PC-9 (cell line): ENCODE measurements around the gene CHEK2. TPM values are rescaled to one million over a fixed set of nuclear protein-coding genes. Genes with fewer than 3 reads are reported as not detected.

Experiments used
- BruUV-seq: library from RNA; stranded (reverse); fragments of 400-500 nt; replicated peaks from 2 replicates; lab custom pipeline; 2021; lab: Mats Ljungman, UMichigan
- CTCF ChIA-PET: fragments of 300-600 bp; sonication (Branson Sonifier 250); formaldehyde crosslinking; loops from one replicate; lab custom pipeline; 2022; ENCODE audit warnings: antibody characterized with exemption; lab: Charles Lee
- POLR2A ChIA-PET: fragments of 300-600 bp; sonication (Branson Sonifier 250); formaldehyde crosslinking; loops from one replicate; lab custom pipeline; 2022; ENCODE audit warnings: antibody characterized with exemption; ENCODE audit not compliant: unreplicated experiment; lab: Charles Lee
- DNase-seq, 2 experiments: peaks; one replicate each; pipeline versions ENCODE4 v3.0.0 to v3.0.0-alpha.2; 2015 to 2022; ENCODE audit warnings: mixed read lengths in 1 of 2
- H2AFZ ChIP-seq: fragments of 200-600 bp; sonication (generic); 2 replicates; pipeline ENCODE4 v1.8.1; 2017; ENCODE audit warnings: antibody characterized with exemption
- H3F3A ChIP-seq: fragments of 200-600 bp; sonication (generic); 2 replicates; pipeline ENCODE4 v1.8.1; 2017; ENCODE audit warnings: antibody characterized with exemption, mild to moderate bottlenecking, low read depth; ENCODE audit not compliant: insufficient read depth
- H3K27ac ChIP-seq: fragments of 200-600 bp; sonication (generic); 2 replicates; pipeline ENCODE4 v1.6.1; 2016; ENCODE audit warnings: mixed run types
- H3K27me3 ChIP-seq: fragments of 200-600 bp; sonication (generic); 2 replicates; pipeline ENCODE4 v1.6.1; 2016; ENCODE audit warnings: low read depth, mixed run types; ENCODE audit not compliant: insufficient read depth
- H3K36me3 ChIP-seq: fragments of 200-600 bp; sonication (generic); 2 replicates; pipeline ENCODE4 v1.6.1; 2016; ENCODE audit warnings: low read depth, mixed run types
- H3K4me1 ChIP-seq: fragments of 200-600 bp; sonication (generic); replicated peaks from 2 replicates; pipeline ENCODE4 v1.6.1; 2016; ENCODE audit warnings: mixed run types; ENCODE audit not compliant: insufficient read depth
- H3K4me2 ChIP-seq: fragments of 200-600 bp; sonication (generic); 2 replicates; pipeline ENCODE4 v1.6.1; 2017; ENCODE audit warnings: mixed run types
- H3K4me3 ChIP-seq: fragments of 200-600 bp; sonication (generic); 2 replicates; pipeline ENCODE4 v1.6.1; 2016; ENCODE audit warnings: mixed run types
- H3K79me2 ChIP-seq: fragments of 200-600 bp; sonication (generic); 2 replicates; pipeline ENCODE4 v1.6.1; 2017; ENCODE audit warnings: low read depth, mixed run types
- H3K9me2 ChIP-seq: fragments of 200-600 bp; sonication (generic); 2 replicates; pipeline ENCODE4 v1.8.1; 2017; ENCODE audit warnings: mild to moderate bottlenecking; ENCODE audit not compliant: insufficient read depth
- H3K9me3 ChIP-seq: fragments of 200-600 bp; sonication (generic); 2 replicates; pipeline ENCODE4 v1.8.1; 2016; ENCODE audit warnings: low read depth; ENCODE audit not compliant: insufficient read depth
- H4K20me1 ChIP-seq: fragments of 200-600 bp; sonication (generic); 2 replicates; pipeline ENCODE4 v1.8.1; 2017; ENCODE audit not compliant: insufficient read depth
- EZH2 ChIP-seq: fragments of 200-600 bp; sonication (generic); IDR thresholded peaks from 2 replicates; pipeline ENCODE4 v1.8.0; 2017; ENCODE audit warnings: antibody characterized with exemption, low read depth
- intact Hi-C: fragments of 100-400 bp; cut with micrococcal nuclease; formaldehyde crosslinking; loops from one replicate; pipeline ENCODE4 v1.10.0; 2022; ENCODE audit not compliant: unreplicated experiment
- total RNA-seq: library from RNA; stranded (reverse); gene quantifications from 2 replicates; pipeline ENCODE4 v1.2.3, GENCODE V29; 2021
- TF ChIP-seq, protein P1 (sequence below): fragments of 200-600 bp; sonication (generic); conservative IDR thresholded peaks from 2 replicates; pipeline ENCODE4 v1.6.1; 2017; ENCODE audit warnings: mixed run types, antibody characterized with exemption, mild to moderate bottlenecking, moderate library complexity

The CHEK2 gene
- total RNA-seq, 1 experiment from 2014 or later: 32.8 TPM

DNA sequence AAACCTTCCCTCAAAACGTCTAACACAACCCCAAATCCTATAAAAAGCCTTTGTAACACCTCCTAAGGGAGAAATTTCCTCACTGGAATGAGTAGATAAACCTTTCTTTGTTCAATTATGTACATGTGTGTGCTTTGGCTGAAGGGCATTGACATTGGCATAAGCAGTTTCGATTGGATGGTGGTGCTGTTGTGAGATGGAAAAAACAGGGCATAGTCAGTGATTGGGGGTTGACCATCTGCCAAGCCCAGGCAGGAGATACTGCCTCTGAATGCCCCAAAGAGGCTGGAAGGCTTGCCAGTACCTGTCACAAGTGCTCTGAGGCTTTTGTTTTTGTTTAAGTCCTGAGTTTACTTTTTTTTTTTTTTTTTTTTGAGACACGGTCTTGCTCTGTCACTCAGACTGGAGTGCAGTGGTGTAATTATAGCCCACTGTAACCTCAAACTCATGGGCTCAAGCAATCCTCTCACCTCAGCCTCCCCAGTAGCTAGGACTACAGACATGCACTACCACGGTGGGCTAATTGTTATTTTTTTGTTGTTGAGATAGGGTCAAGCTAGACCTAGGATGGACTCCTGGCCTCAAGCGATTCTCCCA is 29.7 kb upstream of the CHEK2 start:
- Histone ChIP-seq H3K4me2 (no peak overlapping the region), H3F3A (no peaks in the 10 kb centered on the region), H4K20me1 (no peaks in the 10 kb centered on the region), H3K9me3 (no peaks in the 10 kb centered on the region), H3K4me1 (0 out of 2 replicates have a peak, but pooled peaks cover 8% of the 10 kb centered on the region), H3K79me2 (peaks cover 31% of the 10 kb centered on the region), H3K27ac (no peak overlapping the region), H3K36me3 (peaks cover 10% of the 10 kb centered on the region; the same call in 1 of the 2 replicates), H3K4me3 (no peak overlapping the region), H2AFZ (no peak overlapping the region), H3K27me3 (no peaks in the 10 kb centered on the region), H3K9me2 (no peaks in the 10 kb centered on the region)
- ChIA-PET CTCF (no interaction called here), POLR2A (interaction anchor here (0.6 kb wide), 1 partner anchor 41 kb away, joined by 10 read pairs; no protein-coding TSS in a partner anchor)
- DNase-seq: no peak
- TF ChIP-seq EZH2: no peak
- TF ChIP-seq, protein P1, sequence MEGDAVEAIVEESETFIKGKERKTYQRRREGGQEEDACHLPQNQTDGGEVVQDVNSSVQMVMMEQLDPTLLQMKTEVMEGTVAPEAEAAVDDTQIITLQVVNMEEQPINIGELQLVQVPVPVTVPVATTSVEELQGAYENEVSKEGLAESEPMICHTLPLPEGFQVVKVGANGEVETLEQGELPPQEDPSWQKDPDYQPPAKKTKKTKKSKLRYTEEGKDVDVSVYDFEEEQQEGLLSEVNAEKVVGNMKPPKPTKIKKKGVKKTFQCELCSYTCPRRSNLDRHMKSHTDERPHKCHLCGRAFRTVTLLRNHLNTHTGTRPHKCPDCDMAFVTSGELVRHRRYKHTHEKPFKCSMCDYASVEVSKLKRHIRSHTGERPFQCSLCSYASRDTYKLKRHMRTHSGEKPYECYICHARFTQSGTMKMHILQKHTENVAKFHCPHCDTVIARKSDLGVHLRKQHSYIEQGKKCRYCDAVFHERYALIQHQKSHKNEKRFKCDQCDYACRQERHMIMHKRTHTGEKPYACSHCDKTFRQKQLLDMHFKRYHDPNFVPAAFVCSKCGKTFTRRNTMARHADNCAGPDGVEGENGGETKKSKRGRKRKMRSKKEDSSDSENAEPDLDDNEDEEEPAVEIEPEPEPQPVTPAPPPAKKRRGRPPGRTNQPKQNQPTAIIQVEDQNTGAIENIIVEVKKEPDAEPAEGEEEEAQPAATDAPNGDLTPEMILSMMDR: no peak
- intact Hi-C loops: no loop called here
- BruUV-seq: no TSS peak

DNA sequence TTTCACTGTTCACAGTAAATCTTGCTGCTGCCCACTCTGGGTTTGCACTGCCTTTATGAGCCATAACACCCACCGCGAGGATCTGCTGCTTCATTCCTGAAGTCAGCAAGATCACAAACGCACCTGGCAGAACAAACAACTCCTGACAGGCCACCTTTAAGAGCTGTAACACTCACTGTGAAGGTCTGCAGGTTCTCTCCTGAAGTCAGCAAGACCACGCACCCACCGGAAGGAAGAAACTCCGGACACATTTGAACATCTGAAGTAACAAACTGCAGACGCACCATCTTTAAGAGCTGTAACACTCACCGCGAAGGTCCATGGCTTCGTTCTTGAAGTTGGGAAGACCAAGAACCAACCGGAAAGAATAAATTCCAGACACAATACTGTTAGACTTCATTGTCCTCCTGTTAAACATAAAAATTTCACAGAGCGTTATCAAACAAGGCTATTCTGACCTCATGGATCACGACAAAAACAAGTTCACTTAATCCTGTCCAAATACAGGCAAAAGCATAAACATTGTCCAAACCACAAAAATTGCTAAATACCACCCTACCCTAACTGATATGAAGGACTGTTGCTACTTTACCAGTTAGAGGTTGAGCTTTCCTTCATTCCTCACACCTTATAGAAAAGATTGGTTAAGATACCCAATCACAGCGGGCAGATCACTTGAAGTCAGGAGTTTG is 27.9 kb upstream of the CHEK2 start:
- Histone ChIP-seq H4K20me1 (no peaks in the 10 kb centered on the region), H3K79me2 (peaks cover 16% of the 10 kb centered on the region), H3K27ac (no peak overlapping the region), H3K4me1 (0 out of 2 replicates have a peak, but pooled peaks cover 8% of the 10 kb centered on the region), H2AFZ (no peak overlapping the region), H3F3A (no peaks in the 10 kb centered on the region), H3K4me2 (no peak overlapping the region), H3K9me2 (no peaks in the 10 kb centered on the region), H3K4me3 (no peak overlapping the region), H3K27me3 (no peaks in the 10 kb centered on the region), H3K9me3 (no peaks in the 10 kb centered on the region), H3K36me3 (0 out of 2 replicates have a peak, but pooled peaks cover 1% of the 10 kb centered on the region)
- CTCF ChIA-PET: no interaction called here
- no peak for TF ChIP-seq EZH2
- TF ChIP-seq, protein P1: no peak
- intact Hi-C loops: no loop called here
- no TSS peak for BruUV-seq
- POLR2A ChIA-PET: interaction anchor here (0.6 kb wide), 1 partner anchor 1047 kb away, joined by 5 read pairs; no protein-coding TSS in a partner anchor
- no peak for DNase-seq

DNA sequence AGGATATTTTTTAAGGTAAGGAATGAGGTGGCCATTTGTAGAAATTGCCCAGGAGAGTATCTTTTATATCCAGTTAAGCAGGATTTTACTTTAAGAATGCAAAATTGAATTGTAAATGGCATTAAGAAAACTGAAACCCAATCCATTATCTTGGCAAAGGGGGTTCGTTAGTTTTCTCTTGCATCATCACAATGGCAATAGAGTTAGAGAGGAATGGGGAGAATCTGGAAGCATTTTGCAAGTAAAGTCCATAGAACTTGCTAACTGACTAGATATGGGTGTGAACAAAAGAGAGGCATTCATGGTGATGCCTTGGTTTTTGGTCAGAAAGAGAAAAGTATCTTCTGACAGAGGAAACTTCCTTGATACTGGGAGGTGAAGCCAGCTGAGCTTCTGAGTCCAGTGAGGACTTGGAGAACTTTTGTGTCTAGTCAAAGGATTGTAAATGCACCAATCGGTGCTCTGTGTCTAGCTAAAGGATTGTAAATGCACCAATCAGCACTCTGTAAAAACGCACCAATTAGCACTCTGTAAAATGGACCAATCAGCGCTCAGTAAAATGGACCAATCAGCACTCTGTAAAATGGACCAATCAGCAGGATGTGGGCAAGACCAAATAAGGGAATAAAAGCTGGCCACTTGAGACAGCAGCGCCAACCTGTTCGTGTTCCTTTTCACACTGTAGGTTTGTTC is 27.2 kb upstream of the CHEK2 start:
- Histone ChIP-seq H3K27me3 (no peaks in the 10 kb centered on the region), H3K79me2 (peaks cover 9% of the 10 kb centered on the region), H3K4me2 (no peak overlapping the region), H3K4me1 (0 out of 2 replicates have a peak, but pooled peaks cover 3% of the 10 kb centered on the region), H3K9me2 (no peaks in the 10 kb centered on the region), H2AFZ (no peak overlapping the region), H3F3A (no peaks in the 10 kb centered on the region), H3K36me3 (no peaks in the 10 kb centered on the region), H3K27ac (no peak overlapping the region), H3K4me3 (no peak overlapping the region), H3K9me3 (no peaks in the 10 kb centered on the region), H4K20me1 (no peaks in the 10 kb centered on the region)
- ChIA-PET POLR2A (no interaction called here), CTCF (no interaction called here)
- BruUV-seq: no TSS peak
- intact Hi-C loops: no loop called here
- TF ChIP-seq, protein P1: no peak
- TF ChIP-seq EZH2: no peak
- DNase-seq: no peak
